SW480 (cell line): Measurements from ENCODE around the gene TRAF6.

Source experiments
- DNase-seq: peaks from one replicate; pipeline ENCODE4 v3.0.0-alpha.2; 2016; ENCODE audit warnings: low spot score

TRAF6 gene

DNA sequence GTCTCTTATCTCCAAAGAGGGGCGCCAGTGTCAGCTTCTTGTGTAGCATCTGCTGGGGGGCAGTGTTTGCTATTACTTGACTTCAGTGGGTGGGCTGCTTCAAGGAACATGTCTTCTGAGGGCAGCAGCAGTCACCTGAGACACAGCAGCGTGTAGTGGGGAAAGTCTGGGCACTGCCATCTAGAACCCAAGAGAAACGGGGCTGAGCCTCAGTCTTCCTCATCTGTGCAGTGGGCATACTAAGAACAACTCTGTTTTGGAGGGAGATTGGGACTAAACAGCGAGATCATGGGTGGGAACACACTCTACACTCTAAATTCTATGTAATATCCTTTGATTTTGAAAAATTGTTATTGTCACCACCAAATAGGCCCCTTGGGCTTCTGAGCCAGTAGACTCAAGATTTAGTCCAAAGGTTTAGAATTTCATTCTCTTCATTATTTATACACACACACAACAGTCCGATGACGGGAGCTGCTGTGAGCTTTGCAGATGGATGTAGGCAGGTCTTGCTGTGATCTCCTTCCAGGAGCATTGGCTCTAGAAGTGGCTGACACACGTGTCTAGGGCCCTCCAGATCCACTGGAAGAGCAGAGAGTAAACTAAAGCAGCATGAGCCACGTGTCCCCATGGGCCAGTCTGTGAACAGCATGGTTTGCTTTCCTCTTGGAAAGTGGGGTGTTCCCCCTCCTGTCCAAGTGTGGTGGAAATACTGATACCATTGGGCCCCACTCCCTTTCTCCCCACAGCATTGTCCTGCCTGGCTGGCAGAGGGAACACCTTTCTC lies 51.8 kb downstream of the TRAF6 start:
- DNase-seq: no peak

DNA sequence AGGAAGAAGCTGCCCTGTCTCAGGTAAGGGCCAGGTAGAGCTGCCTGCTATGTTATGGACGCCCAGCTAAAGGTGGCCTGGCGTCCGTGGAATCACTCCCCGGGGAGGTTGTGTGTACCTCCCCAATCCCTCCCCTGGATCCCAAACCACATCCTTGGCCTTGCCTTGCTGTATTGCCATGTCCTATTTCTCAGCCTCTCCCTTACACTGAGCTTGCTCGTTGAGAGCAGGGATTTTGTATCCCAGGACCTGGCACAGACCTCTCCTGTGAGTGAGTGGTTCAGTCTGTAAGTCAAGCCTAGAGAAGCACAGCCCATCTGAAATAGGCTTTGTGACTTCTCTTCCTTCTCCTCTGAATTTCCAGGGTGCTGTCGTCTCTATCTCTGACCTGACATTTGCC lies 53.9 kb downstream of the TRAF6 start:
- no peak for DNase-seq

DNA sequence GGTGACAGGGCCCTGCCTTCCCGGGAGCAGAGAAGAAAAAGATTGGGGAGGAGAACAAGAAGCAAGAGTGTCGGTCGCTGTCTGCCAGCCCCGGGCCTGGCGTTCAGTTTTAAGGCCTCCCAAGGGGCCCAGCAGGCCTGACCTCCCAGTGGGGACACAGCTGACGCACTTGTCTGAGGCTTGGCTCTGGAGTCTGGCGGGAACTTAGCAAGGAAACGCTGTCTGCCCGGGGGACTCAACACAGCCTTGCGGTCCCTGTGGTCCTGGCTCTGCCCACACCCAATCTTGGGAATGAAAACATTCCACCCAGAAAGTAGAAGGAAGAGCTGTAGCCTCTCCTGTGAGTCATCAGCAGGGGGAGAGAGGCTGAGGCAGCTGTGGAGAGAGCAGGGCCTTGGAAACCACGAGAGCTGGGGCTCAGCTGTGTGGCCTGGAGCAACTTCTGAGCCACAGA lies 54.4 kb downstream of the TRAF6 start:
- peak; percentile 90 for DNase-seq

DNA sequence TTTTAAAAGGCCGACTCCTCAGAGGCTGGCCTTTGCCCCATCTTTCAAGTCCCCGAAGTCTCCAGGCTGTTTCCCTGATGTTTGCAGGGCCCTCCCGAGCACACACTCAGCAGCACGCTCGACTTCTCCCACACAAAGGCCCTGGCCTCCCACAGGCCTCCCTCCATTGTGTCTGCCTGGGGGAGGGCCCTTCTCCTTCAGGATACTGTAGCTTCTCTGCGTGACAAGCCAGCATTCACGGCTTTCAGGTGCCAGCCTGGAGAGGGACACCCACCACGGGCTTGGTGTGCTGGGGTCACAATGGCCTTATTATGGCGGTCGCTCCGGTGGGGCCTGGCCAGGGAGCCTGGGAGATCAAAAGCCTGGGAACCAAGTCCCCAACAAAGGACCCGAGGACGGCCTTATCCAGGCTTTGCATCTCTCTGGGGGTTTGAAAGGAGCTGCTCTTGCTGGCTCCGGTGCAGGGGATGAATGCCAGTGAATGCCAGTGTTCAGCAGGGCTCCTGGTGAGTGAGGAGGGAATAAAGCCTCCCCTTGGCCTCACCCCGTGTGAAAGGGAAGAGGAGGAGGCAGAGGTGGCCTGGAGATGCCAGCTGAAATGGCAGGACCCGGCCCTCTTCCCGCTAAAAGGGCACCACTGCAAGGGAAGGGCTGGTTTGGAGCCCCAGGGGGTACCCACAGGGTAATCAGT lies 55.0 kb downstream of the TRAF6 start:
- no peak for DNase-seq

DNA sequence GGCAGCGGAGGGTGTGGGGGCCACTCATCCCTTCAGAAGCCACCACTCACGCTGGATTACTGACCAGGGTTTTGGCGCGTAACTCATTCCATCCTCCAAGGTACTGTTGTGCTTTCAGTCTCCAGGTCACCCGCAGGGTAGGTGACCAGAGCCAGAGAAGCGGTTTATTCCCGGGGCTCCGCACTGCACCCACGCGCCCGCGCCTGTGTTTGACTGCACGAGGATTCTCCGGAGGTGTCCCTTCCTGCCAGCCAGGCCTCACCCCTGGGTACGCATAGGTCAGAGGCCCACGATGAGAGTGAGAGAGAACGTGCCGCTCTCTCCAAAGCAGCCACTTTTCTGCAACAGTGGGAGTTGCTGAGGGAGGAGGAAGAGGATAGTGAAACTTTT lies 55.5 kb downstream of the TRAF6 start:
- no peak for DNase-seq

DNA sequence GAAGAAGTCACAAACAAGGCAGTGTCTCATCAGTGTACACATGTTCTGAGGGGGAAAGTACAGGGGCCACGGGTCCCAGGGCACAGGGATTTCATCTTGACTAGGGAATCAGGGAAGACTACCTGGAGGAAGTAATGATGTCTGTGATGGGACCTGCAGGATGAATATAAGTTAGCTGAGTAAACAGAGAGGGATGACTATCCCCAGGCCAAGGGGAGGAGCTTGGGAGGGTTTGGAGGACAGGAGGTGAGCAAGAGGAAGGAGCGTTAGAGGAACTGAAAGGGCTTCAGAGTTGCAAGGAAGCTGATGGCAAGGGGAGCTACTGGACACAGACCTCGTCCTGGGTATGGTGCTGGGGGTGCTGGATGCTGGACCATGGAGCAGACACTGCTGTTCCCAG lies 56.4 kb downstream of the TRAF6 start:
- DNase-seq: no peak

DNA sequence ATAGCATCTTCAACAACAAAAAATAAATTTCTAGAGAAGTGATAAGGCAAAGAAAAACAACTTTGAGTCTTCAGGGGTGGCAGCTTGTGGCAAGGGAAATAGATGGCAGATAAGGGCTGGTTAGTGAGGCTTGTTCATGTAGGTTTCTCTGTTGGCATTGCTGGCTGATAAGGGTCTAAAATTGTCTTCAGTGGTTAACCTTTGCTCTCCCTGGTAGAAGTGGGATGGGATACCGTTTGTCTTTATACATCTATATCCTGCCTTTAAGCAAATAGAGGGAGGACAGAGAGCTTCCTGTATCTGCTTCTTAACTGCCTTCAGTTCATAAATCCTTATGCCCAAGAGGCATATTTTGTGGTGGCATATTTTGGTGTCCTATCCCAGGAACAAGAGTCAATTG lies 57.1 kb downstream of the TRAF6 start:
- DNase-seq: no peak

DNA sequence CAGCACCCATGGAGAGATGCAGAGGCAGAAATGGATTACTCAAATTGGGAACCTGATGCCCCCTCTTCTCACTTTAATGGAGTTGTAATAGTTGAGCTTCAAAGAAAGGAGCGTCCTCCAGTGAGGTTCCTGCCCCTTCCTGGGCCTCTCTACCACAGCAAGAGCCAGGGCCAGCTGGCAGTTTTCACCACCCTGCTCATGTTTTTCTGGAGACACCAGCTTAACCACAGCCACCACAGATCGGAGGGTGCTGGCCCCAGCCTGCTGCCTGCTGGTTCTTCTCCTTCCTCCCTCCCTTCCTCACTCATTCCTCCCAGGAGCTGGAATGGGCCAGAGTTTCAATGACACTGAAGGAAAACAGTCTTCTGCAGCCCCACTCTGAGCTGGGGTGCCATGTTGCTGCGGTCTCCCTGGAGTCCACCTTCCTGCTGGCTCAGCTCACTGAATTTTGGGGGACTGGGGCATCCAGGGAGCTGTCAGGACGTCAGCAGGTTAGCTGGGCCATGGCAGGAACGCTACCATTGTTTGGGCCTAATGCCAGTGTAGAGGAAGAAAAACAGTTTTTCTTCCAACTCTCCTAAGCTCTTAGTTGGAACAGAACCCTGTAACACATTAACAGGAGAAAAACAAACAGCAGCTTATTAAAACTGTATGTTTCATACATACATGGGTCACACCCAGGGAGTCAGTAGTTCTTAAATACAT lies 57.7 kb downstream of the TRAF6 start:
- peak; percentile 61 for DNase-seq

DNA sequence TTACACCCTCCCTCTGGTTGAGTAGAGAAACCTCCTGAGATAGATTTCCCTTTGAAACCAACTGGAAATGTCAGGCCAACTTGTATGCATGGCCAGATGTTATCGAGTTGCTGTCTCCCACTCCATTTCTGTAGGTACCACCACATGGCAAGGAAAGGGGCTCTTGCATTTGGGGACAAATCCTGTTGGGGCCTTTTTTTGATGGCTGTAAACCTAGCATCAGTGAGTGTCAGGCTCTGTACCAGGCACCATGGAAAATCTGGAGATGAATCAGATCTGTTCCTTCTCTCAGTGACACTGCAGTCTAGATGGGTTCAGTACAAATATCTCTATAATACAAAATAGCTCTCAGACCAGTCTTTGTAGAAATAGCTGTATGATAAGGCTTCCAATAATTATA lies 58.4 kb downstream of the TRAF6 start:
- DNase-seq: no peak

DNA sequence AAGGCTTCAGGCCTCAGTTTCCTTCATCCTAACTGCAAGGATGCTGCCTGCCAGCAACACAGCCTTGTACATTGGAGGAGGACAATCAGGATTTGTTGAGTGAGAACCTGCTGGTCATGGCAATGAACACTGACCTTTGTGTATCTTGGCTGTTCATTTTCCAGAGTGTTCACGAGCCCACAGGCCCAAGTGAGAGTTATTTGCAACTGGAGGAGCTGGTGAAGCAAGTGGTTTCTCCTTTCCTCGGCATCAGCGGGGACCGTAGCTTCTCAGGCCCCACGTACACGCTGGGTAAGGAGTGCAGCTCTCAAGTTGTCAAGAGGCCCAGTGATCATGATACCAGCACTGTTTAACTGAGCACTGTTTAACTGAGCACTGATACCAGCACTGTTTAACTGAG lies 59.0 kb downstream of the TRAF6 start:
- no peak for DNase-seq

DNA sequence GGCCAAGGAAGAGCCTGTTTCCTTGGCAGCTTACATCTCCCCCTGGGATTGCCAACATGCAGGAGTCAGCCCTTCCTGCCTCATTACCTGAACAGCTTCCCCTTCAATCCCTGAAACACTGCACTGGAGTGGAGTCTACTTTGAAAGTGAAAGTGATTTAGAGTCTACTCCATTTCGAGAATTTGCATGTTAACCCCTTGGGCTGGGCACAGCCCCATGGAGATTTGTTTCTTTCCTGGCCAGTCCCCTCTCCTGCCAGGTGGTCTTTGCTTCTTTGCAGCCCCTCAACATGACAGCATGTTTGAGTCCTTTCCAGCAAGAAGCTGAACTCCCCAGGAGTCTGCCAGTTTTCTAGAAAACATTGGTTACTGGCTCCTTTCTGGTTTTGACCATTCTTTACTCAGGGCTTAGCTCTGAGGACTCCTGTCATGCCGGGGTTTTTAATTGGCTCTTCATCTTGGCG lies 59.9 kb downstream of the TRAF6 start:
- DNase-seq: no peak

DNA sequence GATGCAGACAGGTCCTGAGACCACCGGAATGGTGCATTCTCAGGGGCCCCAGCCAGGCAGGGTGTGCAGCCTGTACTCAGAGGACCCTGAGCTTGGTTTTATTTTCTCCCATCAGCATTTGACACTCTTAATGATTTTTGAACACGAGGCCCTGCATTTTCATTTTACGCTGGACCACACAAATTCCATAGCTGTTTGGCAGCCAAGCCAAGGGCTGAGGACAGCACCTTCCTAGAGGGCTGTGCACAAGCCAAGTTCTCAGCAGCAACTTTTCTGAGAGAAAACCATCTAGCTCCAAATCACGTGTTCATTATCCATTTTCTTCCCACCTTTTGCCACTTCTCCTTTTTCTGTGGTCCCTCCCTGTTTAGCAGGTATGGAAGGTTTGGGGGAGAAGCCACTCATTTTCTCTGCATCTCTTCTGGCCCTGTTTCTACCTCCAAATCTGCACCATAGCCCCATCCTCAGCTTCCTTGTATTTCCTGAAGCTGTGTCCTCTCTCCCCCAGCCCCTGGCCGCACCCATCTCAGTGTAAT lies 60.4 kb downstream of the TRAF6 start:
- no peak for DNase-seq

DNA sequence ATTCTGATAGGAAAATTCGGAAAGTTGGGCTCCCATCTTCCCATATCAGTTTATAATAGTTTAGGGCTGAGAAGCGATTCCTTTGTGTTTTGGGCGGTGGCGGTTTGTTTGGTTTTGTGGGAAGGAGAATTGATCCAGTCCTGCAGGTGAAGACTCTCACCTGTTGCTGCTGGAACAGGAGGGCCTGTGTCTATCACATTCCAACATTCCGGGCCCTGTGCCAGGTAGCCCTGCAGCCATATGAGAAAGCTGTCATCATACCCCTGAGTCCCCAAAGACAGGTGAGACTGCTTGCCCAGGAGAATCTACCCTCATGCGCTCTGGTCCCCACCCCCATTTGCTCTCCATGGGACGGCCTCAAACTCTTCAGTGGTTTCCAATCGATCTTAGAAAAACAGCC lies 62.1 kb downstream of the TRAF6 start:
- peak; percentile 82 for DNase-seq

DNA sequence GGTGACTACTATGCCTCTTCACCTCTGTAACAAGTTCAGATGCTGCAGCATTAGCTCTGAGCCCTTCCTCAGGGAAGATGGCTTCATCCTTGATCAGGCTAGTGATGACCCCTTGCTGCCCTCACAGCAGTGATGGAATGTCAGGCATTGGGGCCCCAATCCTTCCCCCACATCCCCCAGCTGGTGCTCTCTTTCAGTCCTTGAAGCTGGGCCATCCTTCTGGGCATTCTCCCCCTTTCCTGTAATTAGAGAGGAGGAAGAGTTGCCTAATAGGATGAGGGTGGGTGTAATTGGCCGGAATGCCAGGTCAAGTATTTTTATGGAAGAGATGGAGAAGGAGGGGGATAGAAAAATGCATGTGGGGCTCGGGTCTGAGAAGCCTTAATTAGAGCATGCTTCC lies 62.6 kb downstream of the TRAF6 start:
- DNase-seq: peak; percentile 55

DNA sequence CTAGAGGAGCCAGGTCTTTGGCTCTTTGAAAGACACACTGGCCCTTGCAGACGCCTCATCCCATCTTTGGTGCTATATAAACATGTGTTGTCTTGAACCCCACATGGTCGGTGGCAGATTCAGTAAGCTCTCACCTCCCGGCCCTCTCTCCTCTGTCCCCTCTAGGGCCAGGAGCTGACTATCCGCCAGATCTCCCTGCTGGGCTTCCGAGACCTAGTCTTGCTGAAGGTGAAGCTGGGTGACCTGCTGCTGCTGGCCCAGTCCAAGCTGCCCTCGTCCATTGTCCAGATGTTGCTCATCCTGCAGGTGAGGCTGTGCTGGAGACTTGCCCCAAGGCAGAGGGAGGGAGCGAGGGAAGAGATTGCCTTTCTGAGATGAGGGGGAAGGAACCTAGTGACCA lies 63.9 kb downstream of the TRAF6 start:
- no peak for DNase-seq

DNA sequence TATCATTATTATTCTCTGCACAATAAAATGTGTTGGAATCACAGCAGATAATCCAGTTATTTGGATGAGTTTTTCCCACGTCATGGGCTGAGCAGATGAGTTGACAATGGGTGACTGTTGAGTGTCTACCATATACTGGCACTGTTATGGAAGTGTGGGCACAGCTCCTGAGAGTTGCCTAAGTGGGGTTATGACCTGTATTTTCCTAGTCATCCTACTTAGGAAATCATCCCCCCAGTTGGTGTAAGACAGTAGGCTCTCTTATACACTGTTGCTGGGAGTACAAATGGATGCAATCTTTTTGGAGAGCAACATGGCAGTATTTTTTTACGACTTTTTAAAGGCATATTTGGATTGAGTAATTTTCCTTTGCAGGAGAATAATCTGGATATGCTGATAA lies 66.4 kb downstream of the TRAF6 start:
- DNase-seq: no peak

DNA sequence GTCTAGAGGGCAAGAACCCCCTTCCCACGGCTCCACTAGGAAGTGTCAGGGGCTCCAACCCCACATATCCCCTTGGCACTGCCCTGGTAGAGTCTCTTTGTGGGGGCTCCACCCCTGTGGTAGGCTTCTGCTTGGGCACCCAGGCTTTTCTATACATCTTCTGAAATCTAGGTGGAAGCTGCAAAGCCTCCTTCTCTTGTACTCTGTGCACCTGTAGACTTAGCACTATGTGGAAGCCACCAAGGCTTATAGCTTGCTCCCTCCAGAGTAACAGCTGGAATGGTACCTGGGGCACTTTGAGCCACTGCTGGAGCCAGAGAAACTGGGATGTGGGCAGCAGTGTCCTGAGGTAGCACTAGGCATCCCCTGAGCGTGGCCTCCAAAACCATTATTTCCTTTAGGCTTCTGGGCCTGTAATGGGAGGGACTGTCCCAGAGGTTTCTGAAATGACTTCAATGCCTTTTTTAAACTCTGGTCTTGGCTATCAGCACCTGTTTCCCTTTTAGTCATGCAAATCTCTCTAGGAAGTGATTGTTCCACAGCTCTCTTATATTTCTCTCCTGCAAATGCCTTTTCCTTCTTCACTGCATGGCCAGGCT lies 68.4 kb downstream of the TRAF6 start:
- no peak for DNase-seq

DNA sequence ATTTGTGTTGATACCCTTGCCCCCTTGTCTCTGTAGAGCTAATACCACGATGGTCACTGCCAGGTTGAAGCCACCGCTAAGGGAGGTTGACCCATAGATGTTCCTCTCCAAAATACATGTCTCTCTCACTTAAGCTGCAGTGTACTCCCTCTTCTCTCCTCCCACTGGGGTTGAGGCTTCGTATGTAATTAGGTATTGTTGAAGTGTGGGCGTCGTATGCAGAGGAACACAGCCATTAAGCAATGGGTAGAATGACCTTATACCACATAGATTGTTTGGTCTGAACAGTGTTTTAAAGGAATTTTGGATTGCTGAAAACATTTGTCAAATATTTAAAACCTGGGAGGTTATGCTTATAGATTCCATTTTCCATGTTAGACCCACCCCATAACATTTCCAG lies 71.9 kb downstream of the TRAF6 start:
- no peak for DNase-seq

DNA sequence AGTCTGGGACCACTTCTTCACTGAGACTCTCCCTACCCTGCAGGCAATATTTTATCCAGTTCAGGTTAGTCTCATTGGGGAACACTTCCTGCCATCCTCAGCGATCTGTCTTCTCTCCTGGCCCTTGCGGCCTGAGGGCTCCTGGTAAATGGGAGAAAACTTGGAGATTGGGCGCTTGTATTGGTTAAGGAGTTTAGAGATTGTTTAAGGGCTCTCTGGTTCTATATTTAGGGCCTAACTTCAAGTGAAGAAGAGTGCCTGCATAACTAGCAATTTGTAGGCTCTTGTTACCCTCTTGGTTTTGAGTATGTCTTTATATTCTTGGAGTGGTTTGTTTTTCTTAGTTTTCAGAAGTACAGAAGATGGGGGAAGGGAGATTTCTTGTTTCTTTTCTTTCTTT lies 72.7 kb downstream of the TRAF6 start:
- DNase-seq: no peak
